H1 (cell line): ENCODE data around the gene ITGA8. TPM values are rescaled to one million over a fixed set of nuclear protein-coding genes. Genes with fewer than 3 reads are reported as not detected.

Source experiments
- CTCF ChIA-PET: fragments of 300-600 bp; sonication (Branson Sonifier 250); formaldehyde crosslinking; loops from one replicate; lab custom pipeline; 2021; ENCODE audit not compliant: partially characterized antibody; lab: Charles Lee
- POLR2A ChIA-PET: fragments of 300-600 bp; sonication (Branson Sonifier 250); formaldehyde crosslinking; loops from one replicate; lab custom pipeline; 2021; ENCODE audit warnings: inconsistent platforms; ENCODE audit not compliant: partially characterized antibody; lab: Charles Lee
- DNase-seq, 2 experiments: peaks; one replicate each; pipeline versions ENCODE4 v3.0.0 to v3.0.0-alpha.2; 2010 to 2022; ENCODE audit warnings: low spot score in 2 of 2, low read depth in 1 of 2, mixed read lengths in 1 of 2
- FAIRE-seq: peaks from 2 replicates; lab custom pipeline; 2011; peaks lifted over from hg19 to GRCh38; lab: Jason Lieb, UNC
- H2AFZ ChIP-seq: 2 replicates; pipeline ENCODE4 v1.8.1; 2012; ENCODE audit warnings: low read length, inconsistent platforms
- H2AK5ac ChIP-seq: 2 replicates; pipeline ENCODE4 v1.6.1; 2013; ENCODE audit warnings: low read depth, low read length
- H2BK120ac ChIP-seq: replicated peaks from 2 replicates; pipeline ENCODE3; 2013; ENCODE audit warnings: low read depth, low read length, inconsistent platforms
- H2BK12ac ChIP-seq: 2 replicates; pipeline ENCODE4 v1.6.1; 2013; ENCODE audit warnings: low read depth, low read length
- H2BK15ac ChIP-seq: 2 replicates; pipeline ENCODE4 v1.6.1; 2013; ENCODE audit warnings: low read length
- H2BK20ac ChIP-seq: 2 replicates; pipeline ENCODE4 v1.6.1; 2013; ENCODE audit warnings: low read length
- H2BK5ac ChIP-seq: 2 replicates; pipeline ENCODE4 v1.6.1; 2013; ENCODE audit warnings: low read depth, low read length
- H3K14ac ChIP-seq: 2 replicates; pipeline ENCODE4 v1.6.1; 2013; ENCODE audit warnings: inconsistent platforms; ENCODE audit not compliant: insufficient read length
- H3K18ac ChIP-seq: 2 replicates; pipeline ENCODE4 v1.6.1; 2013; ENCODE audit warnings: low read length; ENCODE audit errors: extremely low read depth
- H3K23ac ChIP-seq: 2 replicates; pipeline ENCODE4 v1.6.1; 2013; ENCODE audit warnings: inconsistent platforms; ENCODE audit not compliant: insufficient read length
- H3K23me2 ChIP-seq: 2 replicates; pipeline ENCODE4 v1.6.1; 2013; ENCODE audit warnings: low read depth, low read length
- H3K27ac ChIP-seq: 2 replicates; pipeline ENCODE4 v1.6.1; 2011; ENCODE audit warnings: low read depth, low read length, inconsistent platforms
- H3K27me3 ChIP-seq, 4 experiments: replicated peaks in 1 of 4; 1 replicate in 1 of 4; 2 replicates in 3 of 4; pipeline versions ENCODE4 v1.6.1 to v1.8.1; 2011 to 2013; ENCODE audit warnings: low read length in 3 of 4, mild to moderate bottlenecking in 3 of 4, inconsistent platforms in 2 of 4, mixed read lengths in 2 of 4, moderate library complexity in 1 of 4; ENCODE audit not compliant: control insufficient read depth in 3 of 4, insufficient read depth in 3 of 4; ENCODE audit errors: extremely low read depth in 1 of 4
- H3K36me3 ChIP-seq, 4 experiments: 2 replicates each; pipeline versions ENCODE4 v1.6.1 to v1.8.1; 2011 to 2013; ENCODE audit warnings: mild to moderate bottlenecking in 4 of 4, low read length in 3 of 4, moderate library complexity in 2 of 4, control low read depth in 1 of 4, inconsistent platforms in 1 of 4; ENCODE audit not compliant: insufficient read depth in 4 of 4, control insufficient read depth in 2 of 4
- H3K4ac ChIP-seq: replicated peaks from 2 replicates; pipeline ENCODE3; 2013; ENCODE audit warnings: low read length, low read depth, mixed read lengths, inconsistent platforms; ENCODE audit not compliant: insufficient read length
- H3K4me1 ChIP-seq, 4 experiments: replicated peaks in 1 of 4; 1 replicate in 1 of 4; 2 replicates in 3 of 4; pipeline versions ENCODE4 v1.6.1 to v1.8.1; 2011 to 2013; ENCODE audit warnings: low read length in 3 of 4, inconsistent platforms in 2 of 4, mixed read lengths in 1 of 4; ENCODE audit not compliant: insufficient read depth in 4 of 4, control insufficient read depth in 3 of 4
- H3K4me2 ChIP-seq, 2 experiments: 2 replicates each; pipeline versions ENCODE4 v1.6.1 to v1.8.1; 2011 to 2013; ENCODE audit warnings: low read depth in 2 of 2, low read length in 2 of 2, control low read depth in 1 of 2, inconsistent platforms in 1 of 2, mild to moderate bottlenecking in 1 of 2; ENCODE audit not compliant: insufficient read depth in 1 of 2
- H3K4me3 ChIP-seq, 4 experiments: fragments of 200-600, 300-600 bp in 1 of 4; sonication (generic), shearing (Covaris generic), sonication (Bioruptor Twin) in 1 of 4; 2 replicates each; pipeline versions ENCODE4 v1.5.1 to v1.8.1; 2011 to 2016; ENCODE audit warnings: low read length in 4 of 4, low read depth in 3 of 4, control low read depth in 2 of 4, inconsistent platforms in 2 of 4, mild to moderate bottlenecking in 2 of 4, mixed read lengths in 1 of 4, moderate library complexity in 1 of 4; ENCODE audit not compliant: insufficient read depth in 2 of 4; ENCODE audit errors: extremely low read depth in 1 of 4
- H3K56ac ChIP-seq: replicated peaks from 2 replicates; pipeline ENCODE3; 2013; ENCODE audit warnings: low read depth, mild to moderate bottlenecking, mixed read lengths, low read length, inconsistent platforms; ENCODE audit not compliant: insufficient read length
- H3K79me1 ChIP-seq: 2 replicates; pipeline ENCODE4 v1.6.1; 2013; ENCODE audit warnings: low read depth, low read length, control low read depth
- H3K79me2 ChIP-seq, 2 experiments: 2 replicates each; pipeline versions ENCODE4 v1.6.1 to v1.8.1; 2012 to 2013; ENCODE audit warnings: low read length in 2 of 2, mild to moderate bottlenecking in 2 of 2, inconsistent platforms in 1 of 2; ENCODE audit not compliant: insufficient read depth in 2 of 2, control insufficient read depth in 1 of 2
- H3K9ac ChIP-seq, 4 experiments: replicated peaks in 1 of 4; 1 replicate in 1 of 4; 2 replicates in 3 of 4; pipeline versions ENCODE4 v1.6.1 to v1.8.1; 2011 to 2013; ENCODE audit warnings: low read depth in 3 of 4, low read length in 3 of 4, control low read depth in 2 of 4, mild to moderate bottlenecking in 2 of 4, moderate library complexity in 2 of 4, inconsistent platforms in 1 of 4; ENCODE audit errors: extremely low read depth in 1 of 4
- H3K9me3 ChIP-seq, 2 experiments: 2 replicates each; pipeline versions ENCODE4 v1.6.1 to v1.8.1; 2012 to 2013; ENCODE audit warnings: mild to moderate bottlenecking in 2 of 2, moderate library complexity in 2 of 2, control low read depth in 1 of 2, inconsistent platforms in 1 of 2, low read depth in 1 of 2, low read length in 1 of 2, mixed read lengths in 1 of 2; ENCODE audit not compliant: insufficient read depth in 2 of 2
- H4K20me1 ChIP-seq, 2 experiments: replicated peaks in 1 of 2; 2 replicates each; pipeline versions ENCODE3 to v1.8.1; 2011 to 2013; ENCODE audit warnings: inconsistent platforms in 2 of 2, low read length in 2 of 2, mild to moderate bottlenecking in 1 of 2; ENCODE audit not compliant: insufficient read depth in 2 of 2, control insufficient read depth in 1 of 2
- H4K5ac ChIP-seq: 2 replicates; pipeline ENCODE4 v1.6.1; 2013; ENCODE audit warnings: low read length, low read depth, mixed read lengths, inconsistent platforms; ENCODE audit not compliant: insufficient read length
- H4K8ac ChIP-seq: 2 replicates; pipeline ENCODE4 v1.8.0; 2013; ENCODE audit warnings: mild to moderate bottlenecking, moderate library complexity, low read length, inconsistent platforms; ENCODE audit not compliant: insufficient read depth; ENCODE audit errors: extremely low read depth
- H4K91ac ChIP-seq: replicated peaks from 2 replicates; pipeline ENCODE3; 2013; ENCODE audit warnings: low read length, mixed read lengths, inconsistent platforms; ENCODE audit not compliant: insufficient read length
- ASH2L ChIP-seq: fragments of 200-600, 300-600 bp; sonication (generic); IDR thresholded peaks from one replicate; pipeline ENCODE4 v1.7.1; 2017; ENCODE audit warnings: low read length
- CEBPB ChIP-seq: IDR thresholded peaks from 2 replicates; pipeline ENCODE4 v1.6.1; 2012; ENCODE audit warnings: low read depth, low read length
- GTF2F1 ChIP-seq: IDR thresholded peaks from 2 replicates; pipeline ENCODE4 v1.6.1; 2012; ENCODE audit warnings: low read depth, low read length, improper control_type of control experiment, borderline replicate concordance
- WGBS, 2 experiments: shearing (Covaris generic) in 1 of 2; methylation state at CpG; one replicate each; pipeline versions ENCODE4 v1.1.6 to v1.1.7; 2013 to 2015; ENCODE audit warnings: low lambda C conversion rate in 2 of 2, mixed read lengths in 2 of 2, inconsistent platforms in 1 of 2, low coverage in 1 of 2, missing lambda C conversion rate in 1 of 2; ENCODE audit not compliant: insufficient replicate concordance in 2 of 2, insufficient coverage in 1 of 2, insufficient read length in 1 of 2; ENCODE audit errors: extremely low coverage in 1 of 2, missing lambda C conversion rate in 1 of 2; 5-methylcytosine and 5-hydroxymethylcytosine counted together
- polyA plus RNA-seq, 7 experiments: library from polyadenylated mRNA; depleted of rRNA in 3 of 7; stranded (reverse) in 5 of 7; unstranded in 2 of 7; fragments of >200 nt in 5 of 7; fragments of 200-250 nt in 2 of 7; gene quantifications; 1 replicate in 5 of 7; 2 replicates in 1 of 7; 4 replicates in 1 of 7; pipeline versions ENCODE4 v1.2.1 to v1.2.3, GENCODE V29; 2011 to 2013; ENCODE audit warnings: missing spikeins in 2 of 7, mixed read lengths in 2 of 7
- total RNA-seq: library from RNA; stranded (reverse); fragmentation: NEBNext Ultra II Directional; extraction: Animal tissue kit (Norgen Biotek cat#: 25700); gene quantifications from 2 replicates; pipeline ENCODE4 v1.2.1, GENCODE V29; 2021

The ITGA8 gene
- total and polyA plus RNA-seq, 2 of the 8 experiments (the other 6 are each of a cell fraction or from before 2014, with no cell fraction given): not detected

GRCh38 chr10:15737656-15738055, 17.9 kb upstream of the ITGA8 start:
- FAIRE-seq: no peak
- H3K4ac ChIP-seq: no peak overlapping the region
- no peaks in the 10 kb centered on the region for H3K79me2 ChIP-seq
- no peak overlapping the region for H3K23ac ChIP-seq
- no peak for DNase-seq
- H2AFZ ChIP-seq: no peak overlapping the region
- H3K4me3 ChIP-seq: no peak overlapping the region
- H3K36me3 ChIP-seq: no peaks in the 10 kb centered on the region
- no peak overlapping the region for H4K91ac ChIP-seq
- no peaks in the 10 kb centered on the region for H3K79me1 ChIP-seq
- WGBS, 2 experiments: 95% methylated on average over 5 of the region's 5 CpGs; no CpG with 5 or more reads in 1 of the 2 experiments
- H4K5ac ChIP-seq: no peak overlapping the region
- POLR2A ChIA-PET: no interaction called here
- H3K9me3 ChIP-seq: 0 out of 4 replicates have a peak, but pooled peaks cover 0 to 2% of the 10 kb centered on the region in 2 experiments
- H4K20me1 ChIP-seq: no peaks in the 10 kb centered on the region
- no peak overlapping the region for H3K9ac ChIP-seq
- no peaks in the 10 kb centered on the region for H3K27me3 ChIP-seq
- no peak overlapping the region for H2BK20ac ChIP-seq
- H4K8ac ChIP-seq: no peak overlapping the region
- H3K4me1 ChIP-seq: no peaks in the 10 kb centered on the region
- no peak overlapping the region for H2BK5ac ChIP-seq
- H2AK5ac ChIP-seq: no peak overlapping the region
- H3K4me2 ChIP-seq: no peak overlapping the region
- no peak overlapping the region for H3K14ac ChIP-seq
- no peaks in the 10 kb centered on the region for H3K23me2 ChIP-seq
- H2BK12ac ChIP-seq: no peak overlapping the region
- CTCF ChIA-PET: interaction anchor here (1.6 kb wide), 1 partner anchor 18 kb away, joined by 5 read pairs; the partner anchor contains the start of gene ITGA8
- H2BK120ac ChIP-seq: no peak overlapping the region
- no peak overlapping the region for H2BK15ac ChIP-seq
- no peak overlapping the region for H3K18ac ChIP-seq
- no peak overlapping the region for H3K27ac ChIP-seq
- H3K56ac ChIP-seq: no peak overlapping the region
- TF ChIP-seq ASH2L: no peak
- no peak for TF ChIP-seq CEBPB
- no peak for TF ChIP-seq GTF2F1
